GM10248 (cell line): ENCODE results near the gene KLK11.

Experiments
- CTCF ChIA-PET: fragments of 300-600 bp; sonication (Branson Sonifier 250); formaldehyde crosslinking; extraction: SDS; loops from one replicate; lab custom pipeline; 2021; ENCODE audit warnings: antibody characterized with exemption; lab: Yijun Ruan, JAX
- POLR2A ChIA-PET: fragments of 350-650 bp; sonication (Branson Sonifier 250); formaldehyde crosslinking; extraction: SDS; loops from one replicate; lab custom pipeline; 2020; ENCODE audit warnings: antibody characterized with exemption; lab: Yijun Ruan, JAX
- DNase-seq: peaks from one replicate; pipeline ENCODE4 v3.0.0; 2012; ENCODE audit errors: extremely low spot score
- CTCF ChIP-seq: IDR thresholded peaks from 2 replicates; pipeline ENCODE4 v1.5.1; 2012; ENCODE audit warnings: mild to moderate bottlenecking, low read depth; ENCODE audit errors: extremely low read depth, missing control alignments, control extremely low read depth

KLK11 gene

GRCh38 chr19:50972795-50973376 is 53.5 kb downstream of the KLK11 start:
- ChIA-PET CTCF (no interaction called here), POLR2A (no interaction called here)
- no peak for DNase-seq

More at GRCh38 chr19:50972795-50973376, 53.5 kb downstream of the KLK11 start:
- TF ChIP-seq CTCF: no peak
